DMS153 treated with DMSO at 0.1 percent for 48 hours (cell line): ENCODE results near the gene STK25.

ENCODE experiments used
- DNase-seq: peaks from one replicate; lab custom pipeline; 2025; ENCODE audit not compliant: unreplicated experiment; lab: John Stamatoyannopoulos, UW

Gene STK25

GRCh38 chr2:241508240-241509154, at the start of gene STK25:
STK25 (minus strand) TSS chr2:241508584; CDS start chr2:241508035, 549 bp downstream.
- peak; percentile 94 for DNase-seq

GRCh38 chr2:241556746-241557145, 48.4 kb upstream of the STK25 start:
- no peak for DNase-seq

DNA sequence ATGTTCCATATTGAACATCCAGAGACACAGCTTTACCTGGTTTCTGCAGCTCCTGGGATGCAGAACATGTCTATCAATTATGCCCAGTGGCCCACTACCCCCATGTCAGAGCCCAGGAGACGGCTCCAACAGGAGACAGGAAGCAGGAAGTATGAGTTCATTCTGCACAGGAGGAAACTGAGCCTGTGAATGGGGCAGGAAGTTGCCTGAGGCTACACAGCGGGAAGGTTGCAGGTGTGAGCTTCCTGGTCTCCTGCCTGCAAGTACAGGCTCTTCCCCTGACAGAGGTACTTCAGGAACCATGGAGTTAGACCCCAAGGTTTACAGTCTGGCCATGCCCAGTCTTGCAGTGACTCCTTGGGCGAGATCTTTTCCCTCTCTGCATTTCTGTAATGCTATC, 47.3 kb upstream of the STK25 start:
- DNase-seq: no peak

DNA sequence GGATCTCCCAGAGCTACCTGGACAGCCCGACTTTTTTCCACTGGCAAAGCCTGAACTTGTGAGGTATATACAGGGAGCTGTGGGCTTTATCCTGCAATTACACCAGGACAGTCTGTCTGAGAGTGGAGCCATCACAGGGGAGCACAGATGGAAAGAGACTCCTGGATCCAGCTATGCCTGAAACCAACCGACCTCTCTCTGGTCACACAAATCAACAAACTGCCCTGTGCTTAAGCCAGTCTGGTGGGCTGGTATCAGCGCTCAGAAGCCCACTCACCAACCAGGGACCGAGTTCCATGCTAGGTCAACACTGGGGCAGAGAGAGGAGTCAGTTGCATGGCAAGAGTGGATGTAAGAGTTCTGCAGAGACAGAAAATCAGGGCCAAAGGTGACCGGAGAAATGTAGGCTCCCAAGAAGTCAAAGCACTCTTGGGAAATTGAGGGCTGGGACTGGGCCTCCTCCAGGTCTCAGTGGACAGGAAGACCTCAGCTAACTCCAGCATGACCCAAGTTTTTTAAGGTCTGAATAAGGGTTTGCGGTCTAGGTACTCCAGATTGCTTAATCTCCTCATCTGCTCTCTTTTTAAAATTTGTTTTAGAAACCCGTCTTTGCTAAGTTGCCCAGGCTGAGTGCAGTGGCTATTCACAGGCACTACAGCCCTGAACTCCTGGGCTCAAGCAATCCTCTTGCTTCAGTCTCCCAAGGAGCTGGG, 46.4 kb upstream of the STK25 start:
- no peak for DNase-seq

- DNase-seq: no peak
Observed at GRCh38 chr2:241553981-241554380, 45.6 kb upstream of the STK25 start.

GRCh38 chr2:241553512-241553830, 45.1 kb upstream of the STK25 start:
- DNase-seq: no peak

DNA sequence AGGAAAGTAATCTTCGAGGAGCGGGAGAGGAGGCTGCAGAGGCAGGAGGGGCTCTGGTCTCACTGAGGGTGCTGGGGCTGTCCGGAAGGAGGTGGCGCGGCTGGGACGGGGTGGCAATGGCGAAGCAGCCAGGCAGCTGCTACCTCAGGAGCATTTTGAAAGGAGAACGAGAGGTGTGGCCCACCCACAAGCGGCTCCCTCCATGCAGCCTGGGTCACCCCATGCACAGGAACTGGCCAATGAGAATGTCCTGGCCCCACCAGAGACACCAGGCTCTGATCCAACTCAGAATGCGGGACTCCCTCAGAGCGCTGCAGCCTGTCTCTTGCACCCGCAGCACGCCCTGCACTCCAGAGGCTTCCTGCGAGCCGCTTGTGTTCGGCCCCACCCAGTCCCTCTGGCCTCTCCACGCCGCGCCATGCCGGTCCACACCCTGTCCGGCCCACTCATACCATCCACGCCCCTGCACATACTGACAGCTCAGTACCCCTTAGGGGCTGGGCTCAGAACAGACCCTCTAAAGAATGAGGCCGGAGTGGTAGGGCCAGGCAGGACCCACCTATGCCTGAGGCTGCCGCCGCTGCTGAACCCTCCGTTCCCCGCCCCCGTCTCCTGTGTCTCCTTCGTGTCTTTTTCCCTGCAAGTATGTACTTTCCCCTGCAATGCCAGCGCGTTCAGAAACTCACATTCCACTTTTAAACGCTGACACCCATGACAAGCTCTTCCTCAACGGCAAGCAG, 43.8 kb upstream of the STK25 start:
- DNase-seq: no peak

DNA sequence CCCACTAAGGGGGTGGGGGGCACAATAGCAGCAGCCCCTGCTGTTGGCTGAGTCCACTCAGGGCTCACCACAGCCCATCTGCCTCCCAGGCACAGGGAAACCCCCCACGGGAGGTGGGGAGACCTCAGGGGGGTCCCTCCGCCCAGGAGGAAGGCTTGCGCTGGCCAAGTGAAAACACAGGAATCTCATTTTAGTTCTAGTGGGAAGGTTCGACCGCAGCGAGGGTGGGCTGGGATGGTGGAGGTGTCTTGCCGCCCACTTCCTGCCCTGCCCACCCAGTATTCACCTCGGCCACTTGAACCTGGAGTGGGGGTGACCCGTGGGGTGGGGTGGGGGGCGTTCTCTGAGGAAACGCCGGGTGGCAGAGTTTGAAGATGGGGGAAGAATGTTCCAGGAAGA, 43.2 kb upstream of the STK25 start:
- no peak for DNase-seq

GRCh38 chr2:241550616-241551580, 42.5 kb upstream of the STK25 start:
- no peak for DNase-seq

DNA sequence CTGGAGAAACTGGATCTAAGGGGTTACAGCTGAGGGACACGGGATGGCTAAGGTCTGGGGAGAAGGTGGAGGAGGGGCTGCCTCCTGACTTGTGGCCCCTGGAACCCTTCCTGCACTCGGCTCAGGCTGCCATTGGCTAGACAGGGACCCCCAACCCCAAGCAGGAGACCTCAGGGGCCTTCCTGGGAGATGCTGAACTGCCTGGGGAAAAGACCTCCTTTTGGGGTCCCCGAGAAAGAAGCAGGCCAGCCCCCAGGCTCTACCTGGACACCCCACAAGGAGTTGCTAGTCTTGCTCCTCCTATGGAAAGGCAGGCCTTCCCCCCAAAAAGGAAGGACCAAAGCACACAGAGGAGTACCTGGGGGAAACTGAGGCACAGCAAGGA, 40.1 kb upstream of the STK25 start:
- no peak for DNase-seq

DNA sequence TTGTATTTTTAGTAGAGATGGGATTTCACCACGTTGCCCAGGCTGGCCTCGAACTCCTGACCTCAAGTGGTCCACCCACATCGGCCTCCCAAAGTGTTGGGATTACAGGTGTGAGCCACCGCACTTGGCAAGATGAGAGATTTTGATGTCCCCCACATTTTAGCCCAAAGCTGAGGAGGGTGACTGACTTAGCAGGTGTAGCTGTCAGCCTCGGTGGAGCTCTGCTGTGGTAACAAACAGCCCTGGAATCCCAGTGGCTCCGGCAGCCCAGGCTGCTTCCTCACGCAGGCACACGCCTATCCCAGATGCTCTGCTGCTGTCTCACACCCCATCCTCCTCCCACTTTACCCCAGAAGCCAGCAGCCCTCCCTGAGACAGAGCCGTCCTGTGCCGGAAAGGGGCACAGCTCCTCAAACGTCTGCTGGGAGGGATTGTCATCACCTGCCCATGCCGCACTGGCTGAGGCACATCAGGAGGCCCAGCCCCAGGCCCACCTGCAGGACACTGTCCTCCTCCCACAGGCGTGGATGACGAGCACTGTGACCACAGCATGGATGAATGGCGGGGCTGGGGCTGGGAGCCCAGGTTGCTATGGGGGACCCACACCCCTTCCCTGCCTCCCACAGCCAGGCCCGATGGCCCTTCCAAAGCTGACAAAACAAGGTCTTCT, 39.5 kb upstream of the STK25 start:
- no peak for DNase-seq

DNA sequence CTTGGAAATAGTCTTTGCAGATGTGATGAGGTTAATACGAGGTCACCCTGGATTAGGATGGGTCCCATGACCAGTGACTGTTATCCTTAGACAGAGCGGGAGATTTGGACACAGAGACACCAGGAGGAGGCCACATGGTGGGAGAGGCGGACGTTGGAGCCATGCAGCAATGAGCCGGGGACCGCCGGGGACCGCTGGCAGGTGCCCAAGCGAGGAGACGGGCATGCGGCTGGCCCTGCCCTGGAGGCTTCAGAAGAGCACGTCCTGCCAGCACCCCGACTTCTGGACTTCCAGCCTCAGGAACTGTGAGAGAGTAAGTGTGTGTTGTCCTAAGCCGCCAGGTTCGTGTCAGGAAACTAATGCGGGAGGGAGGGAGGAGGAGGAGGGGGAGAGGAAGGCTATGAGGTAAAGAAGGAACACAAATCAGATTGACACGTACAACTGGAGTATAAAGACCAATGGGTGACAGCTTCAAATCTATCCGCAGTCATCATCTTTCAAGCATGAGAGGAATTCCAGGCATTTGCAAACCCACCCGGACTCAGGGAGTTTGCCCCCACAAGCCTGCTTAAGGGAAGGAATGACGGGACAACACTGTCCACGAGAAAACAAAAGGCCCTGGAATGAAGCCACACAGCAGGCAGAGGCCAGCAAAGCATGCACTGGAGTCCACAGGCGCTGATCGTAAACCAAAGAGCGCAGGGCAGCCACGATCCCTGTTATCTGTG, 38.6 kb upstream of the STK25 start:
- no peak for DNase-seq

GRCh38 chr2:241545523-241546473, 37.4 kb upstream of the STK25 start:
- no peak for DNase-seq

GRCh38 chr2:241545106-241545505, 36.7 kb upstream of the STK25 start:
- no peak for DNase-seq

DNA sequence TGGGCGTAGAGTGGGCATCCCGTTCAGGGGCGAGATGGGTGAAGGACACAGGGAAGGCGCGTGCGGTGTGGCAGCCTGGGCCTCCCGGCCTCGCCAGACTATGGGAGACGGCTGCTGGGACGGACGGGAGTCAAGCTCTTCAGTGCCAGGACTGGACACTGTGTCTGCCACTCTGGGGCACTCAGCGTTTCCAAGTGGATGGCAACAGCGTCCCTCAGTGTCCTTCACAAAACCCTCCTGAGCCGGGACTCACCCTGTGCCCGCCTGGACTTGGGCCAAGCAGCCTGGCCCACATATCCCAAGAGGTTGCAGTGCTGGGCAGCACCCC, 33.9 kb upstream of the STK25 start:
- DNase-seq: no peak

DNA sequence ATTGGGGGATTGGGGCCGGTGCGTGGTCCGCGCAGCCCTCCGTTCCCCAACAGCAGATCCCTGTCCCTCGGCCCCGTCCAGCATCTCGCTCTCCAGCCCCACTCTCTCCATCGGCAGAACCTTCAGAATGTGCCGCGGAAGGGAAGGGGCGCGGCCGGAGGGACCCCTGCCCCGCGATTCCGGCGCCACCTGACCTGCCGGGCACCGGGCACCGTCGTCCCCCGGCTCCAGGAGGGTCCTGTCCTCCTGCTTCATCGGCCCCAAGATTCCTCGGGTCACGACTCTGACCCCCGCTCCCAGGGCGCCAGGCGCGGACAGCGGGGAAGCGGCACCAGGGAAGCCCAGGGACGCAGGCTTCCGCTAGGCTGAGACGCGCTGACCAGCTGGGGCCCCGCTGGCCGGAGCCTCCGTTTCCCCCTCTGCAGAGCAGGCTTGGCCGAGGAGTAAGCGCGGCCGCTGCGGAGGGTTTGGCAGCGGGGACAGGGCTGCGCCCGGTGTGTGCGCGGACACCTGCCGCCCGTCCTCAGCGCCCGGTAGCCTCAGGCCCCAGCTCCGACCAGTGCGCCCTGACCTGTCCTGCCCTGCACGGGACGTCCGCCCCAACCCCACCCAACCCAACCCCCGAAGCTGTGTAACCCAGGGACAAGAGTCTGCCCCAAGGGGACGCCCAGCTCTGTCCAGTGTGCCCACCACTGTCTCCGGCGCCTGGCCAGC, 33.3 kb upstream of the STK25 start:
- DNase-seq: no peak

- DNase-seq: peak; percentile 62
Observed at GRCh38 chr2:241540771-241541561, 32.6 kb upstream of the STK25 start.
